ENCODE measurements around the gene NUP155. TPM values are rescaled to one million over a fixed set of nuclear protein-coding genes. Genes with fewer than 3 reads are reported as not detected.

Gene NUP155
- total and polyA plus RNA-seq, 2 experiments from 2014 or later, result 24.3 to 94.6 TPM

DNA sequence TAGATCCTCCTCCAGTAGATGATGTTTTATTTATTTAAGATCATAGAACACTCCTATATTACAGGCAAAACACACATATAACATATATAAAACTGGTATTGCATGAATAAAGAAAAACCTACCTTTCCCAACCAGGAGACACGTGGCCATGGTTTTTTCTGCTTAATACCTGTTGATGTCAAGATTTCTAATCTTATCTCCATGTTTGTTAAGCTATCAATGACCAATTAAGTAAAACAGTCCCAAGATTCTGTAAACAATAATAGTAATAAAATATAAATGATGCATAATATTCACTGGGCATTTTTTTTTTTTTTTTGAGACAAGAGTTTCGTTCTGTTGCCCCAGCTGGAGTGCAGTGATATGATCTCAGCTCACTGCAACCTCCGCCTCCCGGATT, 123.4 kb downstream of the NUP155 start:
- no peak for TF ChIP-seq ZNF114 (CRISPR knock-in tag; IDR thresholded peaks at IDR 0.05)
- no peak for TF ChIP-seq EZH2 (IDR thresholded peaks at IDR 0.05; ENCODE audit: low read depth, unreplicated experiment)
- no peak for TF ChIP-seq NANOG (IDR thresholded peaks at IDR 0.05; ENCODE audit: borderline replicate concordance)
- TF ChIP-seq, protein P1, sequence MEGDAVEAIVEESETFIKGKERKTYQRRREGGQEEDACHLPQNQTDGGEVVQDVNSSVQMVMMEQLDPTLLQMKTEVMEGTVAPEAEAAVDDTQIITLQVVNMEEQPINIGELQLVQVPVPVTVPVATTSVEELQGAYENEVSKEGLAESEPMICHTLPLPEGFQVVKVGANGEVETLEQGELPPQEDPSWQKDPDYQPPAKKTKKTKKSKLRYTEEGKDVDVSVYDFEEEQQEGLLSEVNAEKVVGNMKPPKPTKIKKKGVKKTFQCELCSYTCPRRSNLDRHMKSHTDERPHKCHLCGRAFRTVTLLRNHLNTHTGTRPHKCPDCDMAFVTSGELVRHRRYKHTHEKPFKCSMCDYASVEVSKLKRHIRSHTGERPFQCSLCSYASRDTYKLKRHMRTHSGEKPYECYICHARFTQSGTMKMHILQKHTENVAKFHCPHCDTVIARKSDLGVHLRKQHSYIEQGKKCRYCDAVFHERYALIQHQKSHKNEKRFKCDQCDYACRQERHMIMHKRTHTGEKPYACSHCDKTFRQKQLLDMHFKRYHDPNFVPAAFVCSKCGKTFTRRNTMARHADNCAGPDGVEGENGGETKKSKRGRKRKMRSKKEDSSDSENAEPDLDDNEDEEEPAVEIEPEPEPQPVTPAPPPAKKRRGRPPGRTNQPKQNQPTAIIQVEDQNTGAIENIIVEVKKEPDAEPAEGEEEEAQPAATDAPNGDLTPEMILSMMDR (conservative IDR thresholded peaks at IDR 0.05; ENCODE audit: low read depth in 2 of 2), result no peak
- TF ChIP-seq, protein P2, sequence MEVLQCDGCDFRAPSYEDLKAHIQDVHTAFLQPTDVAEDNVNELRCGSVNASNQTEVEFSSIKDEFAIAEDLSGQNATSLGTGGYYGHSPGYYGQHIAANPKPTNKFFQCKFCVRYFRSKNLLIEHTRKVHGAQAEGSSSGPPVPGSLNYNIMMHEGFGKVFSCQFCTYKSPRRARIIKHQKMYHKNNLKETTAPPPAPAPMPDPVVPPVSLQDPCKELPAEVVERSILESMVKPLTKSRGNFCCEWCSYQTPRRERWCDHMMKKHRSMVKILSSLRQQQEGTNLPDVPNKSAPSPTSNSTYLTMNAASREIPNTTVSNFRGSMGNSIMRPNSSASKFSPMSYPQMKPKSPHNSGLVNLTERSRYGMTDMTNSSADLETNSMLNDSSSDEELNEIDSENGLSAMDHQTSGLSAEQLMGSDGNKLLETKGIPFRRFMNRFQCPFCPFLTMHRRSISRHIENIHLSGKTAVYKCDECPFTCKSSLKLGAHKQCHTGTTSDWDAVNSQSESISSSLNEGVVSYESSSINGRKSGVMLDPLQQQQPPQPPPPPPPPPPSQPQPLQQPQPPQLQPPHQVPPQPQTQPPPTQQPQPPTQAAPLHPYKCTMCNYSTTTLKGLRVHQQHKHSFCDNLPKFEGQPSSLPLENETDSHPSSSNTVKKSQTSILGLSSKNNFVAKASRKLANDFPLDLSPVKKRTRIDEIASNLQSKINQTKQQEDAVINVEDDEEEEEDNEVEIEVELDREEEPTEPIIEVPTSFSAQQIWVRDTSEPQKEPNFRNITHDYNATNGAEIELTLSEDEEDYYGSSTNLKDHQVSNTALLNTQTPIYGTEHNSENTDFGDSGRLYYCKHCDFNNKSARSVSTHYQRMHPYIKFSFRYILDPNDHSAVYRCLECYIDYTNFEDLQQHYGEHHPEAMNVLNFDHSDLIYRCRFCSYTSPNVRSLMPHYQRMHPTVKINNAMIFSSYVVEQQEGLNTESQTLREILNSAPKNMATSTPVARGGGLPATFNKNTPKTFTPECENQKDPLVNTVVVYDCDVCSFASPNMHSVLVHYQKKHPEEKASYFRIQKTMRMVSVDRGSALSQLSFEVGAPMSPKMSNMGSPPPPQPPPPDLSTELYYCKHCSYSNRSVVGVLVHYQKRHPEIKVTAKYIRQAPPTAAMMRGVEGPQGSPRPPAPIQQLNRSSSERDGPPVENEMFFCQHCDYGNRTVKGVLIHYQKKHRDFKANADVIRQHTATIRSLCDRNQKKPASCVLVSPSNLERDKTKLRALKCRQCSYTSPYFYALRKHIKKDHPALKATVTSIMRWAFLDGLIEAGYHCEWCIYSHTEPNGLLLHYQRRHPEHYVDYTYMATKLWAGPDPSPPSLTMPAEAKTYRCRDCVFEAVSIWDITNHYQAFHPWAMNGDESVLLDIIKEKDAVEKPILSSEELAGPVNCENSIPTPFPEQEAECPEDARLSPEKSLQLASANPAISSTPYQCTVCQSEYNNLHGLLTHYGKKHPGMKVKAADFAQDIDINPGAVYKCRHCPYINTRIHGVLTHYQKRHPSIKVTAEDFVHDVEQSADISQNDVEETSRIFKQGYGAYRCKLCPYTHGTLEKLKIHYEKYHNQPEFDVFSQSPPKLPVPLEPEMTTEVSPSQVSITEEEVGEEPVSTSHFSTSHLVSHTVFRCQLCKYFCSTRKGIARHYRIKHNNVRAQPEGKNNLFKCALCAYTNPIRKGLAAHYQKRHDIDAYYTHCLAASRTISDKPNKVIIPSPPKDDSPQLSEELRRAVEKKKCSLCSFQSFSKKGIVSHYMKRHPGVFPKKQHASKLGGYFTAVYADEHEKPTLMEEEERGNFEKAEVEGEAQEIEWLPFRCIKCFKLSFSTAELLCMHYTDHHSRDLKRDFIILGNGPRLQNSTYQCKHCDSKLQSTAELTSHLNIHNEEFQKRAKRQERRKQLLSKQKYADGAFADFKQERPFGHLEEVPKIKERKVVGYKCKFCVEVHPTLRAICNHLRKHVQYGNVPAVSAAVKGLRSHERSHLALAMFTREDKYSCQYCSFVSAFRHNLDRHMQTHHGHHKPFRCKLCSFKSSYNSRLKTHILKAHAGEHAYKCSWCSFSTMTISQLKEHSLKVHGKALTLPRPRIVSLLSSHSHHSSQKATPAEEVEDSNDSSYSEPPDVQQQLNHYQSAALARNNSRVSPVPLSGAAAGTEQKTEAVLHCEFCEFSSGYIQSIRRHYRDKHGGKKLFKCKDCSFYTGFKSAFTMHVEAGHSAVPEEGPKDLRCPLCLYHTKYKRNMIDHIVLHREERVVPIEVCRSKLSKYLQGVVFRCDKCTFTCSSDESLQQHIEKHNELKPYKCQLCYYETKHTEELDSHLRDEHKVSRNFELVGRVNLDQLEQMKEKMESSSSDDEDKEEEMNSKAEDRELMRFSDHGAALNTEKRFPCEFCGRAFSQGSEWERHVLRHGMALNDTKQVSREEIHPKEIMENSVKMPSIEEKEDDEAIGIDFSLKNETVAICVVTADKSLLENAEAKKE (CRISPR knock-in tag; IDR thresholded peaks at IDR 0.05), result no peak
- peaks cover 8% of the 10 kb centered on the region for H3K27me3 Mint-ChIP-seq (ENCODE audit: insufficient read depth, low read depth, poor library complexity)
- H3K9me3 Mint-ChIP-seq, result no peaks in the 10 kb centered on the region
- Histone ChIP-seq H3K4me3 (no peak overlapping the region), H3K27me3 (ENCODE audit: insufficient read depth) (no peaks in the 10 kb centered on the region), H3K4me2 (no peak overlapping the region), H3F3A (replicated peaks; ENCODE audit: low read depth) (peaks cover 22% of the 10 kb centered on the region), H2AFZ (no peak overlapping the region), H3K4me1 (ENCODE audit: insufficient read depth) (peaks cover 15% of the 10 kb centered on the region), H3K79me2 (replicated peaks; ENCODE audit: insufficient read depth) (no peaks in the 10 kb centered on the region), H4K20me1 (replicated peaks; ENCODE audit: insufficient read depth) (no peaks in the 10 kb centered on the region), H3K27ac (ENCODE audit: low read depth) (no peak overlapping the region), H3K9me2 (ENCODE audit: insufficient read depth) (no peaks in the 10 kb centered on the region), H3K36me3 (ENCODE audit: insufficient read depth) (no peaks in the 10 kb centered on the region)
- no peak for DNase-seq (ENCODE audit: low spot score)
- H3K27ac Mint-ChIP-seq, result no peak overlapping the region
- H3K4me1 Mint-ChIP-seq, result peaks cover 6% of the 10 kb centered on the region
- no peak for ATAC-seq
- H3K36me3 Mint-ChIP-seq (ENCODE audit: low read depth), result no peaks in the 10 kb centered on the region
- 0 out of 3 replicates have a peak overlapping the region, but pooled peaks have one; percentile 23 for H3K4me3 Mint-ChIP-seq

All from GM23338 (cell line).